ENCODE measurements around the gene NUP214.
"Not testable (repeated sequence)": the region's sequence is repeated elsewhere in the genome, so short reads cannot be mapped to it uniquely, and the experiment has no call there.

The NUP214 gene

GRCh38 chr9:131193051-131193450, 67.7 kb downstream of the NUP214 start:
- no peak for DNase-seq (ENCODE audit: low spot score)

GRCh38 chr9:131194762-131195161, 69.4 kb downstream of the NUP214 start:
- DNase-seq (ENCODE audit: low spot score) = no peak

DNA sequence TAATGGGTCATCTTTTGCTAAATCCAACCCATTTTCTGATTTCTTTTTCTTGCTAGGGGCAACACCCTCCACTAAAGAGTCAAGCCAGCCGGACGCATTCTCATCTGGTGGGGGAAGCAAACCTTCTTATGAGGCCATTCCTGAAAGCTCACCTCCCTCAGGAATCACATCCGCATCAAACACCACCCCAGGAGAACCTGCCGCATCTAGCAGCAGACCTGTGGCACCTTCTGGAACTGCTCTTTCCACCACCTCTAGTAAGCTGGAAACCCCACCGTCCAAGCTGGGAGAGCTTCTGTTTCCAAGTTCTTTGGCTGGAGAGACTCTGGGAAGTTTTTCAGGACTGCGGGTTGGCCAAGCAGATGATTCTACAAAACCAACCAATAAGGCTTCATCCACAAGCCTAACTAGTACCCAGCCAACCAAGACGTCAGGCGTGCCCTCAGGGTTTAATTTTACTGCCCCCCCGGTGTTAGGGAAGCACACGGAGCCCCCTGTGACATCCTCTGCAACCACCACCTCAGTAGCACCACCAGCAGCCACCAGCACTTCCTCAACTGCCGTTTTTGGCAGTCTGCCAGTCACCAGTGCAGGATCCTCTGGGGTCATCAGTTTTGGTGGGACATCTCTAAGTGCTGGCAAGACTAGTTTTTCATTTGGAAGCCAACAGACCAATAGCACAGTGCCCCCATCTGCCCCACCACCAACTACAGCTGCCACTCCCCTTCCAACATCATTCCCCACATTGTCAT, 72.0 kb downstream of the NUP214 start:
- DNase-seq (ENCODE audit: low spot score) = no peak

GRCh38 chr9:131198041-131198715, 72.8 kb downstream of the NUP214 start:
- no peak for DNase-seq (ENCODE audit: low spot score)

- DNase-seq (ENCODE audit: low spot score) = no peak
These were observed 76.5 kb downstream of the NUP214 start for GRCh38 chr9:131201856-131202255.

DNA sequence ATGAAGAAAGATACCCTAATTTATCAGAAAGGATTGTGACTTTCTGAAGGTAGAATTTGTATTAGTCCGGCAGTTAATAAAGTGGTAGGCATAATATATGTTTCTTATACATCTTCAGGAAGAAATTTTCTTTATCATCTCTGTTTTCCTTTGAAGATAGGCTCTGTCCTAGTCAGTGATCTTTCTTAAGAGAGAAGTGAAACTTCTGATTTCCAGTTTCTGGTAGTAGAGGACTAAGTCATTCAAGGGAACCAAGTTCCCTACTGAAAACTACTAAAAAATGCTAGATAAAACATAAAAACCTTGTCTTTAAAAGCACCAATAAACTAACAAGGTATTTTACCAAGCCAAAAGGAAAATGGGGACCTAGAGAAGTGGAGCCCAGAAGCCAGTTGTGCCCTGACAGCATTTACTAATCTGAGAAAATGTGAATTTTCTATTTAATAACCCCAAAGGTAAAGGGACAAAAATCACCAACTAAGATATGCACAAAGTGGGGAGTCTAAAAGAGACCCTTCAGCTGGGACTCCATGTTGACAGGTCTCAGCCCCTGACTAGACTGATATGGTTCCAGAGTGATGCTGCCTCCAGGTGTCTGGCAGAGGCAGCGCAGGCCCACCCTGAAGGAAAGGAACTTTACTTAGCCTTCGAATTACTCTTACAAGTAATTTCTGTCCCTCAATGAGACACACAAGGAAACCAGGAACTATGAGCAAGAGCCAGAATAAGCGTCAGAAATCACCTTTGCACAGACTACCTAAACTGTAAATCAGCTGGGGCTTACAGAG, 78.2 kb downstream of the NUP214 start:
- no peak for DNase-seq (ENCODE audit: low spot score)

- no peak for DNase-seq (ENCODE audit: low spot score)
These were observed 78.9 kb downstream of the NUP214 start for GRCh38 chr9:131204285-131204684.

DNA sequence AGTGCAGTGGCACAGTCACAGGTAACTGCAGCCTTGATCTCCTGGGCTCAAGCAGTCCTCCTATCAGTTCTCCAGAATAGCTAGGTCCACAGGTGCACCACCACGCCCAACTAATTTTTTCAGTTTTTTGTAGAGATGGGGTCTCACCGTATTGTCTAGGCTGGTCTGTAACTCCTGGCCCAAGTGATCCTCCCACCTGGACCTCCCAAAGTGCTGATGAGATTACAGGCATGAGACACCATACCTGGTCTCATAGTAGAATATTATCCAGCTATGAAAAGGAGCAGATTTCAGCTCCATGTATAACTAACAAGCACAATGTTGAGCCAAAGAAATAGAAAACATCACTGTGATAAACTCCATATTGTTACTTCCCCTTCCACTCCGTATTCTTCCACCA, 81.1 kb downstream of the NUP214 start:
- no peak for DNase-seq (ENCODE audit: low spot score)

DNA sequence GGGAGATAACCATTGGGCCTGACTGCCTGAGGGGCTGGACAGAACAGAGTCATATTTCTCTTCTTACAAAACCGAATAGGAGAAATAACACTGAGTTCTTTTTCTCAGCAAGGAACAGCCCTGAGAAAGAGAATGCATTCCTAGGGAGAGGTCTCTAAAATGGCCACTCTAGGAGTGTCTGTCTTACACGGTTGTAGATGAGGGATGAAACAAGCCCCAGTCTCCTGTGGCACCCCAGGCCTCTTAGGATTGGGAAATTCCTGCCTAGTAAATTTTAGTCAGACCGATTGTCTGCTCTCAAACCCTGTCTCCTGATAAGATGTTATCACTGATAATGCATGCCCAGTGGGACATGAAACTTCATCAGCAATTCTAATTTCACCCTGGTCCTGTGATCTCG, 86.5 kb downstream of the NUP214 start:
- DNase-seq (ENCODE audit: low spot score) = not testable (repeated sequence)

DNA sequence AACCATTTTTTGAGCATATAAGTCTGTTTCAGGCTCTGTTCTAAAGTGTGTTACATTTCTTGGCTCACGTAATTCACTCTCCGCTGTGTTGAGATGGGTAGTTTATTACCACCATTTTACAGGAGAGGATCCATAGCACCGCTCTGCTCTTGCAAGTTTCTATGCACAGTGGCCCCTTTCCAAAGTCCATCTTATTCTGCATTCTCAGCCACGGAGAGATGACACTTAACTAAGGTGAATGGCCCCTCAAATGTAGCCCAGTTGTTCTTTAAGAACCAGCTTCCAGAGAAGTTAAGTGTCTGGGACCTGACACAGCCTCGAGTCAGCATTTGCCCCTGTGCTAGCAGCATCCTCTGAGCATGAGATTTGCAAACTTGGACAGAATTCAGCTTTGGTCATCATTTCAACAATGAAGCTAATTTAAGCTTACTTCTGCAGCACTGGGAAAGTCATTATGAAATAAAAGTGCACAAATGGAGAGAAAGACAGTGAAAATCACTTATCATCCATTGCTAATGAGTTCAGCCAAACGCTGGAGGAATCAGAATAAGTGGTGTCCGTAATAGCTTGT, 89.0 kb downstream of the NUP214 start:
- DNase-seq (ENCODE audit: low spot score) = no peak

- DNase-seq (ENCODE audit: low spot score) = no peak
These were observed 89.5 kb downstream of the NUP214 start for GRCh38 chr9:131214876-131215275.

GRCh38 chr9:131216806-131217205, 91.4 kb downstream of the NUP214 start:
- no peak for DNase-seq (ENCODE audit: low spot score)

- DNase-seq (ENCODE audit: low spot score) = no peak
These were observed 92.1 kb downstream of the NUP214 start for GRCh38 chr9:131217331-131218031.

DNA sequence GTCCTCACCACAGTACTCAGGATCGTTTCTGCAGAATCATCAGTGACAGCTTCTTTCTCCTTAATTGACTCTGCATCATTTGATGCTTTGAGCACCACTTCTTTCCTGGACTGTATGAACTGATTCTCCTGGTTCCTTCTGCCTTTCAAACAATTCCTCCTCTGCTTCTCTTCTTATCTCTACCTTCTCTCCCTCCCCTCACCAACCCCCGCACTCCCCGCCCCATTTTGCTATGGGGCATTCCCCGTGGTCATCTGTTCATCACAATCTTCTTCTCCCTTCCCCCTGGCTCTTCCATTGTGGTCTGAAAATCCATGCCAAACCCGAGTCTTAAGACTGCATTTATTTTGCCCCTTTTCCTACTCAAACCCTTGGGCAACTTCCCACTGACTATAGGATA, 93.0 kb downstream of the NUP214 start:
- no peak for DNase-seq (ENCODE audit: low spot score)

DNA sequence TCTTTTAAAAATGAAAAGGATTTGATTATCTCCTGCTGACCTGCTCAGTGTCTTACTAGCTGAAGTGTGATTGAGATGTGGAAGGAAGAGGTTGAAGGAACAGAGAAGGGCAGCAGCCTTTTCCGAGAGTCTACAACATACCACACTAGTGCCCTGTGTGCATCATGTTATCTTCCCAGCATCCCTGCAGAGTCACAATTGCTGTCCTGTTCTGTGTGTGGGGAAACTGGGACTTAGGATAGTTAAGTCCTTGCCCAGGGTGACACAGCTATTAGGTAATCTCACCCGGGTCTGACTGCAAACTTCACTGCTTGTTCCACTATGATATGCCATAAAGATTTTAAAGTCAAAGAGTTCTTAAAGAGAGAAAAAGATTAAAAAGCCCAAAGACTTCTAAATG, 95.1 kb downstream of the NUP214 start:
- DNase-seq (ENCODE audit: low spot score) = no peak

DNA sequence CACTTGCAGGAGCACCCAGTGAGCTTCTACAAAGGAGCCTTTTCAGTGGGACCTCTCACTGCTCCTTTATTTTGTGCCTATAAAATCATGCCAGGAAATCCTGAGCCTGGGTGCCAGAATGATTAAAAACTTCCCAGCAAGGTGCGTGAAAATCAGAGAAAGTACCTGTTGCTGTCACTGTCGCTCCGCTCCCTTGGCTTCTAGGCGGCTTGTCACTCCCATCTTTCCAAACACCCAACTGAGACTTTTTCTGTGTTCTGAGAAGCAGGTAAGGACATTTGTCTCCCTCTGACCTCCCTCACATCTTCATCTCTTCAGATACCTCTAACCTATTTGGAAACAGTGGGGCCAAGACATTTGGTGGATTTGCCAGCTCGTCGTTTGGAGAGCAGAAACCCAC, 97.1 kb downstream of the NUP214 start:
- DNase-seq (ENCODE audit: low spot score) = no peak

- no peak for DNase-seq (ENCODE audit: low spot score)
These were observed 100.8 kb downstream of the NUP214 start for GRCh38 chr9:131226226-131226625.

DNA sequence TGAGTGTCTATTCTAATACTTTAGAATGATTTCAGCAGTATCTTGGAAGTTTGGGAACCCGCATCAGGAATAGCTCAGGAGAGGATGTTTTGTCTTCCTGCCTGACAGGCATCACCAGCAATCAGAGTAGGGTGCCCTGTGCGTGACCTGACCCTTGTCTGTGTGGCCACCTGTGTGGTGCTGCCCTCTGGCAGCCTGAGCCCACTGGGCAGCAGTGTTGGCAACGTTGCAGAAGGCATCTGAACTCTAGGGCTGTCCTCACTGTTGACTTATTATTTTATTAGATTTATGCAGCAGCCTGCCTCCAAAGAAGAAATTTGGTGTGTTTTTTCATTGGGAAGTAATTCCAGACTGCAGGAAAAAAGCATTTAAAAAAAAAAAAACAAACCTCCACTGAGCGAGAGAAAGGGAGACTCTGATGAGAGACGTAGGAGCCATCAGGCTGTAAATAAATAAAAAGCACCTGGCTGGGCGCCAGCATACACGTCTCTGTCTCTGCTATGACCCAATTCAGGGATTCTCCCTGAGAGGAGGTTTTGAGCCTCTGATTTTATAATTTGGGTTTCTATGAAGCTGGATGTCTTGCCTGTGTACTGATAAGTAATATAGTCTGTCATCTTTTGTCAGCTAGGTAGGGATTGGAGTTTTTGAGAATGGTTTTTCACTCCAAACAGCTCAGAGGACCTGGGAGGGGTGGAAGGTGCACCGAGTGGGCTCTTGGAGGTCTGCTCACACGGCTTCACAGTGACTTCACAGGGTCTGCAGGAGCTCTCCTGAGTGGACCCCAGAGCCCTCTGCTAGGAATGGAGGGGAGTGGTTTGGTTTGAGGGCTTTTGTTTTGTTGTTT, 101.9 kb downstream of the NUP214 start:
- no peak for DNase-seq (ENCODE audit: low spot score)

DNA sequence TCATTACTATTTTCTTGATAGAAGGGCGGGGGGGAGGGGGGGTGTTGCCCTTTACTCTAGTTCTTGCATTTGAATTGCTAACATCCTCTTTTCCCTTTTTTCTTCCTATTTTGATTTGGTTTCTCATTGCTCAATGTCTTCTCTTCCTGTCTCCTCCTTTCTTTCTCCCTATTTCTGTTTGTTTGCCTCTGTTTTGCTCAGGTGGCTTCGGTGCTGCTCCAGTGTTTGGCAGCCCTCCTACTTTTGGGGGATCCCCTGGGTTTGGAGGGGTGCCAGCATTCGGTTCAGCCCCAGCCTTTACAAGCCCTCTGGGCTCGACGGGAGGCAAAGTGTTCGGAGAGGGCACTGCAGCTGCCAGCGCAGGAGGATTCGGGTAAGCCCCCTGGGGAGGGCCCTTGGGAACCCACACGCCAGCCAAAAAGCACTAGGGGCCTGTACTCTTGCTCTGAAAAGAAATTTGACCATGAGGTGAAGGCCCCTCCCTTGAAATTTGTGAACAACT, 102.6 kb downstream of the NUP214 start:
- no peak for DNase-seq (ENCODE audit: low spot score)

DNA sequence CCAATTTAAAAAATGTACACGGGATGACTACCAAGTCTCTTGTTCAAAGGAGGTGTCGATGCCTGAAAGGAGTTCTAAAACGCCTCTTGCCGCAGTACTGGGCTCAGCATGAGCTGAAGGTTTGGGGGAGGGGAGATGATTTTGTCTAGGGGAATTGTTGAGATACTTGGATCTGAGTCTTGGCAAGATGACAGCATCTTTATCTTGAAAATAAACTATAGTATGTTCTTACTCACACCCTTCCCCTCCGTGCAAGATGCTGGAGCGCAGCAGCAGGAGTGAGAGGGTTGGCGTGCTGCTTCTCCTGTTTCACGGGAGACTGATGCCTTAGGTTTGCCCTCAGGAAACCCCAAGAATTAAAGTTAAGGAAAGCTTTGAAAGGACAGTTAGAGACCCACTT, 103.6 kb downstream of the NUP214 start:
- DNase-seq (ENCODE audit: low spot score) = no peak

DNA sequence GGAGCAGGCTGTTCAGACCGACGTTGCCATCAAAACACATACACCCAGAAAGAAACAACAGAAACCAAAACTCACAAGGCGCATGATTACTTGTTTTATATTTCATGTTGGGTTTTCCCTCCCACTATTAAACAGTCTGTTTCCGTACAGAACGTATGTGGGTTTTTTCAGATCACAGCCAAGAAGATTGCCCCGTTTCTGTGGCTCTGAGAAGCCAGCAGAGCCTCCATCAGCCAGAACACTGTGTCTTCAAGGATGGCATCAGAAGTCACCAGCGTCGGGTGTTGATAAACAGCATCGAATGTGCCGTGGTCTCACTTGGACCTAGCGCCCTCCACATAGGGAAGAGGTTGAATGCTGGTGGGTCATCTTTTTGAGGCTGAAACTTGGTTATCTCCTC, 108.2 kb downstream of the NUP214 start:
- no peak for DNase-seq (ENCODE audit: low spot score)
